Measurements from ENCODE around the gene NKX2-1. TPM values are rescaled to one million over a fixed set of nuclear protein-coding genes. Genes with fewer than 3 reads are reported as not detected.

The NKX2-1 gene
- total RNA-seq, 2 donors from 2014 or later, result not detected

GRCh38 chr14:36504771-36505175 lies 15.3 kb downstream of the NKX2-1 start:
- TF ChIP-seq CTCF (IDR thresholded peaks at IDR 0.05), result no peak
- DNase-seq (ENCODE audit: low spot score), result no peak
- no peak for ATAC-seq (ENCODE audit: insufficient number of reproducible peaks, low FRiP score, low read depth)
- Histone ChIP-seq H3K36me3 (no peaks in the 10 kb centered on the region), H3K9me3 (no peaks in the 10 kb centered on the region), H3K4me3 (peak overlapping the region; percentile 38), H3K27ac (no peak overlapping the region), H3K4me1 (ENCODE audit: control insufficient read depth in 1 of 2, low read depth in 2 of 2) (peaks cover 7 to 9% of the 10 kb centered on the region in 2 donors), H3K27me3 (replicated peaks; ENCODE audit: insufficient read depth) (peaks cover 19% of the 10 kb centered on the region)

GRCh38 chr14:36503771-36504741 lies 16.0 kb downstream of the NKX2-1 start:
- Histone ChIP-seq H3K4me3 (peak overlapping the region; percentile 38), H3K36me3 (no peaks in the 10 kb centered on the region), H3K4me1 (ENCODE audit: control insufficient read depth in 1 of 2, low read depth in 2 of 2) (peaks cover 7 to 9% of the 10 kb centered on the region in 2 donors), H3K27me3 (replicated peaks; ENCODE audit: insufficient read depth) (peaks cover 19% of the 10 kb centered on the region), H3K27ac (no peak overlapping the region), H3K9me3 (no peaks in the 10 kb centered on the region)
- TF ChIP-seq CTCF (IDR thresholded peaks at IDR 0.05), result no peak
- ATAC-seq (ENCODE audit: insufficient number of reproducible peaks, low FRiP score, low read depth) (no peak), DNase-seq (ENCODE audit: low spot score) (no peak)

GRCh38 chr14:36502558-36503508 lies 17.2 kb downstream of the NKX2-1 start:
- ATAC-seq (ENCODE audit: insufficient number of reproducible peaks, low FRiP score, low read depth), result no peak

GRCh38 chr14:36498938-36499337 lies 21.1 kb downstream of the NKX2-1 start:
- no peak for TF ChIP-seq CTCF (IDR thresholded peaks at IDR 0.05)
- no peaks in the 10 kb centered on the region for H3K9me3 ChIP-seq
- H3K27me3 ChIP-seq (replicated peaks; ENCODE audit: insufficient read depth), result no peaks in the 10 kb centered on the region

More at GRCh38 chr14:36502558-36503508, 17.2 kb downstream of the NKX2-1 start:
- TF ChIP-seq CTCF (IDR thresholded peaks at IDR 0.05), result no peak
- DNase-seq (ENCODE audit: low spot score), result no peak
- Histone ChIP-seq H3K27ac (no peak overlapping the region), H3K27me3 (replicated peaks; ENCODE audit: insufficient read depth) (peaks cover 19% of the 10 kb centered on the region), H3K4me1 (ENCODE audit: control insufficient read depth in 1 of 2, low read depth in 2 of 2) (peaks cover 7 to 9% of the 10 kb centered on the region in 2 donors), H3K36me3 (no peaks in the 10 kb centered on the region), H3K9me3 (no peaks in the 10 kb centered on the region), H3K4me3 (no peak overlapping the region)

More at GRCh38 chr14:36498938-36499337, 21.1 kb downstream of the NKX2-1 start:
- H3K36me3 ChIP-seq, result no peaks in the 10 kb centered on the region
- peaks cover under 1 to 3% of the 10 kb centered on the region in 2 donors for H3K4me1 ChIP-seq (ENCODE audit: control insufficient read depth in 1 of 2, low read depth in 2 of 2)
- no peak overlapping the region for H3K4me3 ChIP-seq
- DNase-seq (ENCODE audit: low spot score) (no peak), ATAC-seq (ENCODE audit: insufficient number of reproducible peaks, low FRiP score, low read depth) (no peak)
- no peak overlapping the region for H3K27ac ChIP-seq

Data from thoracic aorta (tissue), 2 donors.